ENCODE measurements around the gene STON1.

DNA sequence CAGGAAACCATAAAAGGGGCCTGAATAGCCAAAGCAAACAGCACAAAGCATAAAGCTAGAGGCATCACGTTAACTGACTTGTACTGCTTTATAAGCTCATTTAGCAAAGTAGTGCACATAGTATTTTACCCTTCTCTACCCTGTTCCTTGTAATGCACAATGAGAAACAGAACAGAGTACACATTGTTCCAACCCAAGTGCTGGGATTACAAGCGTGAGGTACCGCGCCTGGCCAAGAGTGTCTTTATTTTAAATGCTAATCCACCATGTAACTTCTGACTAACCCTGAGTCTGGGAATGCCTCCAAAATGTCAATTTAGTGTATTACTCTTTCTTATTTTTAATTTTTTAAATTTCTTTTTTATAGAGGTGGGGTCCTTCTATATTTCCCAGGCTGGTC is 46.4 kb upstream of the STON1 start:
- TF ChIP-seq, protein P1, sequence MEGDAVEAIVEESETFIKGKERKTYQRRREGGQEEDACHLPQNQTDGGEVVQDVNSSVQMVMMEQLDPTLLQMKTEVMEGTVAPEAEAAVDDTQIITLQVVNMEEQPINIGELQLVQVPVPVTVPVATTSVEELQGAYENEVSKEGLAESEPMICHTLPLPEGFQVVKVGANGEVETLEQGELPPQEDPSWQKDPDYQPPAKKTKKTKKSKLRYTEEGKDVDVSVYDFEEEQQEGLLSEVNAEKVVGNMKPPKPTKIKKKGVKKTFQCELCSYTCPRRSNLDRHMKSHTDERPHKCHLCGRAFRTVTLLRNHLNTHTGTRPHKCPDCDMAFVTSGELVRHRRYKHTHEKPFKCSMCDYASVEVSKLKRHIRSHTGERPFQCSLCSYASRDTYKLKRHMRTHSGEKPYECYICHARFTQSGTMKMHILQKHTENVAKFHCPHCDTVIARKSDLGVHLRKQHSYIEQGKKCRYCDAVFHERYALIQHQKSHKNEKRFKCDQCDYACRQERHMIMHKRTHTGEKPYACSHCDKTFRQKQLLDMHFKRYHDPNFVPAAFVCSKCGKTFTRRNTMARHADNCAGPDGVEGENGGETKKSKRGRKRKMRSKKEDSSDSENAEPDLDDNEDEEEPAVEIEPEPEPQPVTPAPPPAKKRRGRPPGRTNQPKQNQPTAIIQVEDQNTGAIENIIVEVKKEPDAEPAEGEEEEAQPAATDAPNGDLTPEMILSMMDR (conservative IDR thresholded peaks at IDR 0.05; ENCODE audit: low read depth, low read length), result no peak
- TF ChIP-seq SMC3 (IDR thresholded peaks at IDR 0.05; ENCODE audit: low read depth, low read length) (no peak), MAFK (IDR thresholded peaks at IDR 0.05; ENCODE audit: low read depth, low read length) (no peak), POLR2A (IDR thresholded peaks at IDR 0.05; ENCODE audit: low read depth, low read length) (no peak), RCOR1 (IDR thresholded peaks at IDR 0.05; ENCODE audit: insufficient replicate concordance, low read length) (no peak), CEBPB (IDR thresholded peaks at IDR 0.05; ENCODE audit: low read depth, low read length) (no peak), CHD1 (IDR thresholded peaks at IDR 0.05; ENCODE audit: low read depth, low read length) (no peak), MAZ (IDR thresholded peaks at IDR 0.05; ENCODE audit: borderline replicate concordance, low read depth, low read length) (no peak), RFX5 (IDR thresholded peaks at IDR 0.05; ENCODE audit: low read depth, low read length) (no peak), FOS (IDR thresholded peaks at IDR 0.05; ENCODE audit: low read depth, low read length) (no peak), BHLHE40 (IDR thresholded peaks at IDR 0.05; ENCODE audit: low read depth, low read length) (no peak), RAD21 (IDR thresholded peaks at IDR 0.05; ENCODE audit: low read length) (no peak)
- TF ChIP-seq, protein P2, sequence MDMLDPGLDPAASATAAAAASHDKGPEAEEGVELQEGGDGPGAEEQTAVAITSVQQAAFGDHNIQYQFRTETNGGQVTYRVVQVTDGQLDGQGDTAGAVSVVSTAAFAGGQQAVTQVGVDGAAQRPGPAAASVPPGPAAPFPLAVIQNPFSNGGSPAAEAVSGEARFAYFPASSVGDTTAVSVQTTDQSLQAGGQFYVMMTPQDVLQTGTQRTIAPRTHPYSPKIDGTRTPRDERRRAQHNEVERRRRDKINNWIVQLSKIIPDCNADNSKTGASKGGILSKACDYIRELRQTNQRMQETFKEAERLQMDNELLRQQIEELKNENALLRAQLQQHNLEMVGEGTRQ (IDR thresholded peaks at IDR 0.05; ENCODE audit: low read depth, low read length), result no peak
